ENCODE results near the gene LZTR1.
"Not testable (repeated sequence)": the region's sequence is repeated elsewhere in the genome, so short reads cannot be mapped to it uniquely, and the experiment has no call there.

The LZTR1 gene

DNA sequence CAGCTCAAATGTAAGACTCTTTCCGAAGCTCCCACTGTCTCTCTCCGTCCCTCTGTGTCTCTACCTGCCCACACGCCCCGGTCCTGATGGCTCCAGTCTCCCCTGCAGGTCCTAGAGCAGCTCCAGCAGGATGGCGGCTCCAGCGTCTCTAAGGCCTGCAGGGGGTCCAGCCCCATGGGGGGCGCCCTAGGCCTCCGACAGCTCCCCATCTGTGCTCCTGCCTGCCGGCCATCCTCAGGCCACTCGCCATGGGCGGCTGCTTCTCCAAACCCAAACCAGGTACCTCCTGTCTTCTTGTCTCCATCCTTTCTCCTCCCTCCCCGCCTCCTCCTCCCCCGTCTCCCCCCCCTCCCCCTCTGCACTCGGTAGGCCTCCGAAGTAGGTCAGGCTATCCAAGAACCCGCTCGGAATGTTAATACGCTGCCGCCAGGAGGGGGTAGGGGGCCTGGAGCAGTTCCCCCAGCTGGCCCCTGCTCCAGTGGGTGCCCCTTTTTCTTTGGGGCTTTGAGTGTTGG lies 14.3 kb upstream of the LZTR1 start:
- TF ChIP-seq, protein P1, sequence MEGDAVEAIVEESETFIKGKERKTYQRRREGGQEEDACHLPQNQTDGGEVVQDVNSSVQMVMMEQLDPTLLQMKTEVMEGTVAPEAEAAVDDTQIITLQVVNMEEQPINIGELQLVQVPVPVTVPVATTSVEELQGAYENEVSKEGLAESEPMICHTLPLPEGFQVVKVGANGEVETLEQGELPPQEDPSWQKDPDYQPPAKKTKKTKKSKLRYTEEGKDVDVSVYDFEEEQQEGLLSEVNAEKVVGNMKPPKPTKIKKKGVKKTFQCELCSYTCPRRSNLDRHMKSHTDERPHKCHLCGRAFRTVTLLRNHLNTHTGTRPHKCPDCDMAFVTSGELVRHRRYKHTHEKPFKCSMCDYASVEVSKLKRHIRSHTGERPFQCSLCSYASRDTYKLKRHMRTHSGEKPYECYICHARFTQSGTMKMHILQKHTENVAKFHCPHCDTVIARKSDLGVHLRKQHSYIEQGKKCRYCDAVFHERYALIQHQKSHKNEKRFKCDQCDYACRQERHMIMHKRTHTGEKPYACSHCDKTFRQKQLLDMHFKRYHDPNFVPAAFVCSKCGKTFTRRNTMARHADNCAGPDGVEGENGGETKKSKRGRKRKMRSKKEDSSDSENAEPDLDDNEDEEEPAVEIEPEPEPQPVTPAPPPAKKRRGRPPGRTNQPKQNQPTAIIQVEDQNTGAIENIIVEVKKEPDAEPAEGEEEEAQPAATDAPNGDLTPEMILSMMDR (IDR thresholded peaks at IDR 0.05; ENCODE audit: control insufficient read depth, insufficient read depth, low read depth, low read length, missing control alignments) = no peak
- no peak for DNase-seq (ENCODE audit: low read depth)
- H3K4me3 ChIP-seq (ENCODE audit: control insufficient read depth, low read depth, low read length) = no peak overlapping the region

GRCh38 chr22:20968281-20968977 lies 13.7 kb upstream of the LZTR1 start:
- no peak for DNase-seq (ENCODE audit: low read depth)
- TF ChIP-seq, protein P1 (IDR thresholded peaks at IDR 0.05; ENCODE audit: control insufficient read depth, insufficient read depth, low read depth, low read length, missing control alignments) = no peak
- no peak overlapping the region for H3K4me3 ChIP-seq (ENCODE audit: control insufficient read depth, low read depth, low read length)

DNA sequence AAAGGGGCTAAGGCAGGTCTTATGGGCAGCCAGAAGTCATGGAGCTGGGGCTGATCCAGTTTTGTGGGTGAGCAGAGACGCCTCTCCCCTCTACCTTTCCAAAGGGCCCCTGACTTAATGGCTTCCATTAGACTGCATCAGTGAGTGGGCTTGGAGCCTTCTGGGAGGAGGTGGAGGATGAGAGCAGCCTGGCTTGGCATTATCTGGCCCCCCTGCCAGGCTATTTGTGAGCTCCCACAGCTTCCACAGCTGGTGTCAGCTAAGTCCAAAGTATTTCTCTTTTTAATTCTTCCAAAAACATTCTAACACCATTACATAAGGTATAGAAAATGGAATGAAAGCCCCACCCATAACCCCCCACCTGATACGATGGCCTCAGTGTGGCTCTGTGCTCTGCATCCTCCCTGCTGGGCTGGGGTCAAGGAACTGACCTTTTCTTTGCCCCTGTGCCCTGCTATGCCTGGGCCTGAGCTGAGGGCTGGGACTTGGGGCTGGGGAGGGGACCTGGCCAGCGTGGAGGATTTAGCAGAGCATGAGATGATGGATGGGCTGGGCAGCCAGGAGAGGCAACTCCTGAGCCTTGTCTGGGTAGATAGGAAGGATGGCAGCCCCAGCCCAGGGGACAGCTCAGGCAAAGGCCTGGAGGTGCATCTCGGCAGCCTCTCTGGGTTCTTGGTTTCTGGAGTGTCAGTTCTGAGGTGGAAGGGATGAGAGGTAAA lies 11.0 kb upstream of the LZTR1 start:
- TF ChIP-seq, protein P1 (IDR thresholded peaks at IDR 0.05; ENCODE audit: control insufficient read depth, insufficient read depth, low read depth, low read length, missing control alignments) = no peak
- H3K4me3 ChIP-seq (ENCODE audit: control insufficient read depth, low read depth, low read length) = no peak overlapping the region

GRCh38 chr22:20972014-20972694 lies 9.9 kb upstream of the LZTR1 start:
- not testable (repeated sequence) for H3K4me3 ChIP-seq (ENCODE audit: control insufficient read depth, low read depth, low read length); DNase-seq (ENCODE audit: low read depth)

More for the DNA sequence above, 11.0 kb upstream of the LZTR1 start:
- no peak for DNase-seq (ENCODE audit: low read depth)

DNA sequence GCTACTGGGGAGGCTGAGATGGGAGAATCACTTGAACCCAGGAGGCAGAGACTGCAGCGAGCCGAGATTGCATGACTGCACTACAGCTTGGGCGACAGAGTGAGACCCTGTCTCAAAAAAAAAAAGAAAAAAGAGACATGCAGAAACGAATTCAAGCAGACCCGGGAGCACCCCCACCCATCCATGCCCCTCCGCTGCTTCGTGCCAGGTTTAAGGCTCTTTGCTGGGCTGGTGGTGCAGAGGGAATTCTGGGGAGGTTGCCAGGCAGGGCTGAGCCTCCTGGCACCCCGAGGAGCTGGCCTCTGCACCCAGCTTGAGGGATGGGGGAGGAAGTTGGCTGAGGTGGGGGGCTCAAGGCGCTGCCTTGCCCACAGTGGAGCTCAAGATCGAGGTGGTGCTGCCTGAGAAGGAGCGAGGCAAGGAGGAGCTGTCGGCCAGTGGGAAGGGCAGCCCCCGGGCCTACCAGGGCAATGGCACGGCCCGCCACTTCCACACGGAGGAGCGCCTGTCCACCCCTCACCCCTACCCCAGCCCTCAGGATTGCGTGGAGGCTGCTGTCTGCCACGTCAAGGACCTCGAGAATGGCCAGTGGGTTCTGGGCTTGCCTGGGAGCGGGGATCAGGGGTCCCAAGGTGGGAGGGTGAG lies 9.0 kb upstream of the LZTR1 start:
- DNase-seq (ENCODE audit: low read depth) = no peak
- H3K4me3 ChIP-seq (ENCODE audit: control insufficient read depth, low read depth, low read length) = no peak overlapping the region
- TF ChIP-seq, protein P1 (IDR thresholded peaks at IDR 0.05; ENCODE audit: control insufficient read depth, insufficient read depth, low read depth, low read length, missing control alignments) = no peak

- DNase-seq (ENCODE audit: low read depth) = no peak
- no peak overlapping the region for H3K4me3 ChIP-seq (ENCODE audit: control insufficient read depth, low read depth, low read length)
- TF ChIP-seq, protein P1 (IDR thresholded peaks at IDR 0.05; ENCODE audit: control insufficient read depth, insufficient read depth, low read depth, low read length, missing control alignments) = no peak
These were observed 8.3 kb upstream of the LZTR1 start for GRCh38 chr22:20973634-20974286.
